Sigmoid colon (tissue), 7 donors: ENCODE data around the gene DOCK3. TPM values are rescaled to one million over a fixed set of nuclear protein-coding genes. Genes with fewer than 3 reads are reported as not detected.
"Not testable (repeated sequence)": the region's sequence is repeated elsewhere in the genome, so short reads cannot be mapped to it uniquely, and the experiment has no call there.

Source experiments
- DNase-seq: peaks from one replicate; pipeline ENCODE4 v3.0.0-alpha.2; 2019
- H3K27ac ChIP-seq, 4 donors: fragments of 200-600 bp; sonication (generic); one replicate each; pipeline ENCODE4 v1.5.1; 2016 to 2019; ENCODE audit warnings: mild to moderate bottlenecking in 1 of 4
- H3K27me3 ChIP-seq, 3 donors: fragments of 200-600 bp; sonication (generic); one replicate each; pipeline ENCODE4 v1.5.1; 2019; ENCODE audit warnings: mild to moderate bottlenecking in 1 of 3
- H3K36me3 ChIP-seq, 4 donors: fragments of 200-600 bp; sonication (generic); one replicate each; pipeline ENCODE4 v1.5.1; 2016 to 2019
- H3K4me1 ChIP-seq, 4 donors: fragments of 200-600 bp; sonication (generic); one replicate each; pipeline ENCODE4 v1.5.1; 2017 to 2019
- H3K4me3 ChIP-seq, 4 donors: fragments of 200-600 bp; sonication (generic); one replicate each; pipeline ENCODE4 v1.5.1; 2017 to 2019; ENCODE audit warnings: mild to moderate bottlenecking in 2 of 4, moderate library complexity in 1 of 4
- H3K9me3 ChIP-seq, 4 donors: fragments of 200-600 bp in 3 of 4; sonication (generic) in 3 of 4; one replicate each; pipeline versions ENCODE4 v1.5.1 to v1.6.1; 2013 to 2019
- EP300 ChIP-seq, 4 donors: sonication (generic); formaldehyde crosslinking; IDR thresholded peaks; one replicate each; pipeline ENCODE4 v1.6.1; 2017; ENCODE audit warnings: antibody characterized with exemption in 4 of 4
- POLR2A ChIP-seq, 2 donors: fragments of 450-650 bp; IDR thresholded peaks; one replicate each; pipeline ENCODE4 v1.6.1; 2016; ENCODE audit warnings: antibody characterized with exemption in 2 of 2, mild to moderate bottlenecking in 2 of 2, moderate library complexity in 2 of 2
- POLR2AphosphoS5 ChIP-seq, 4 donors: sonication (generic); formaldehyde crosslinking; IDR thresholded peaks; one replicate each; pipeline ENCODE4 v1.6.1; 2017; ENCODE audit warnings: antibody characterized with exemption in 4 of 4
- WGBS, 2 donors: extraction: QIAGEN DNeasy Blood & Tissue Kit; methylation state at CpG; one replicate each; pipeline ENCODE4 v1.1.7; 2013; 5-methylcytosine and 5-hydroxymethylcytosine counted together
- intact Hi-C: fragments of 100-400 bp; cut with DNase I; formaldehyde crosslinking; loops from one replicate; pipeline ENCODE4 v1.15.1; 2023
- polyA plus RNA-seq, 3 donors: library from polyadenylated mRNA; stranded (reverse); fragments of 200-250 nt; gene quantifications; one replicate each; pipeline ENCODE4 v1.2.3, GENCODE V29; 2013
- total RNA-seq, 4 donors: library from RNA; depleted of rRNA; stranded (reverse); fragments of >200 nt; gene quantifications; one replicate each; pipeline ENCODE4 v1.1.0, GENCODE V29; 2016
- TF ChIP-seq, protein P1 (sequence below), 4 experiments: fragments of 450-650 bp in 3 of 4; fragments of 200-600 bp in 1 of 4; IDR thresholded peaks; one replicate each; pipeline ENCODE4 v1.5.1; 2016 to 2019; ENCODE audit warnings: antibody characterized with exemption in 4 of 4, mild to moderate bottlenecking in 3 of 4, moderate library complexity in 2 of 4
- donor health status: healthy with polysubstance abuse.
- donor health status: Bipolar disorder and iron deficiency.
- donor health status: healthy.

Gene DOCK3
- total and polyA plus RNA-seq, 7 donors = 0.25 to 4.4 (median 3.3) TPM; not detected in 2

DNA sequence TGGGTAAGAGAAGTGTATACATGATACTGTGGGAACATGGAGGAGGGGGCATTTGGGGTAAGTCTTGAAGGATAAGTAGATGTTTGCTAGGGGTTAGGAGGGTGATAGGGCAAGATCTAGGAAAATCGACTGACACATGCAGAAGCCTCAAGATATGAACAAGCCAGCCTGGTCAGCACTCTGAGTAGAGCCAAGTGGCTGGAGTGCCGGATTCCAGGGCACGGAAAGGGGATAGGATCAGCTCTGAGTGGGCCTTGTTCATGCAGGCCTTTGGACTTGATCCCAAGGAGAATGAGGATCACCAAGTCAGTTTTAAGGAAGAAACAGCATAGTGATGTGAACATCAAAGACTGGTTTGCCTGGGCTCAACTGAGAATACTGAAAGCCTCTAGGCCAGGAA lies 686.1 kb downstream of the DOCK3 start:
- H3K27ac ChIP-seq = no peak overlapping the region
- no peak overlapping the region for H3K4me3 ChIP-seq
- no peaks in the 10 kb centered on the region for H3K27me3 ChIP-seq
- no peaks in the 10 kb centered on the region for H3K9me3 ChIP-seq
- TF ChIP-seq POLR2A (IDR thresholded peaks at IDR 0.05) (no peak), POLR2AphosphoS5 (IDR thresholded peaks at IDR 0.05) (no peak), EP300 (IDR thresholded peaks at IDR 0.05) (no peak)
- TF ChIP-seq, protein P1, sequence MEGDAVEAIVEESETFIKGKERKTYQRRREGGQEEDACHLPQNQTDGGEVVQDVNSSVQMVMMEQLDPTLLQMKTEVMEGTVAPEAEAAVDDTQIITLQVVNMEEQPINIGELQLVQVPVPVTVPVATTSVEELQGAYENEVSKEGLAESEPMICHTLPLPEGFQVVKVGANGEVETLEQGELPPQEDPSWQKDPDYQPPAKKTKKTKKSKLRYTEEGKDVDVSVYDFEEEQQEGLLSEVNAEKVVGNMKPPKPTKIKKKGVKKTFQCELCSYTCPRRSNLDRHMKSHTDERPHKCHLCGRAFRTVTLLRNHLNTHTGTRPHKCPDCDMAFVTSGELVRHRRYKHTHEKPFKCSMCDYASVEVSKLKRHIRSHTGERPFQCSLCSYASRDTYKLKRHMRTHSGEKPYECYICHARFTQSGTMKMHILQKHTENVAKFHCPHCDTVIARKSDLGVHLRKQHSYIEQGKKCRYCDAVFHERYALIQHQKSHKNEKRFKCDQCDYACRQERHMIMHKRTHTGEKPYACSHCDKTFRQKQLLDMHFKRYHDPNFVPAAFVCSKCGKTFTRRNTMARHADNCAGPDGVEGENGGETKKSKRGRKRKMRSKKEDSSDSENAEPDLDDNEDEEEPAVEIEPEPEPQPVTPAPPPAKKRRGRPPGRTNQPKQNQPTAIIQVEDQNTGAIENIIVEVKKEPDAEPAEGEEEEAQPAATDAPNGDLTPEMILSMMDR (IDR thresholded peaks at IDR 0.05) = no peak
- DNase-seq = no peak
- WGBS, 2 donors = 86 to 92% methylated on average over 3 of the region's 3 CpGs
- no peaks in the 10 kb centered on the region for H3K36me3 ChIP-seq
- intact Hi-C loops = no loop called here
- H3K4me1 ChIP-seq = no peaks in the 10 kb centered on the region

DNA sequence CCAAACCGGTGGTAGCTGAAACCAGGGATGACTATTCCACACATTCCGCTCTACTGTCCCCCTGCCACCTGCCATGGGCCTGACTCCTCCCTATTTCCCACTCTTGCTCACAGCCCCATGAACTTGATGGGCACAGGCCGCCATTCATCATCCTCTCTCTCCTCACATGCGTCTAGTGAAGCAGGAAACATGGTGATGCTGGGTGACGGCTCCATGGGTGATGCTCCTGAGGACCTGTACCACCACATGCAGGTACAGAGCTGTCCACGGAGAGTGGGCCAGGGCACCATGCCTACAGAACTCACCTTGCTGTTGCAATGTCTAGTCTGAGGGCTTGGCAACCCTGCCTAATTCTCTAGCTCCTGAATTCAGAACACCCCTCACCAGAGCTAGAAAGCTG lies 687.0 kb downstream of the DOCK3 start:
- DNase-seq = no peak
- H3K27me3 ChIP-seq = no peaks in the 10 kb centered on the region
- H3K4me3 ChIP-seq = no peak overlapping the region
- no peaks in the 10 kb centered on the region for H3K36me3 ChIP-seq
- no peak overlapping the region for H3K27ac ChIP-seq
- WGBS, 2 donors = 91% methylated on average over 6 of the region's 6 CpGs
- intact Hi-C loops = no loop called here
- no peaks in the 10 kb centered on the region for H3K4me1 ChIP-seq
- H3K9me3 ChIP-seq = no peaks in the 10 kb centered on the region
- TF ChIP-seq POLR2AphosphoS5 (IDR thresholded peaks at IDR 0.05) = no peak
- TF ChIP-seq, protein P1 (IDR thresholded peaks at IDR 0.05) = no peak
- no peak for TF ChIP-seq EP300 (IDR thresholded peaks at IDR 0.05)
- TF ChIP-seq POLR2A (IDR thresholded peaks at IDR 0.05) = no peak

DNA sequence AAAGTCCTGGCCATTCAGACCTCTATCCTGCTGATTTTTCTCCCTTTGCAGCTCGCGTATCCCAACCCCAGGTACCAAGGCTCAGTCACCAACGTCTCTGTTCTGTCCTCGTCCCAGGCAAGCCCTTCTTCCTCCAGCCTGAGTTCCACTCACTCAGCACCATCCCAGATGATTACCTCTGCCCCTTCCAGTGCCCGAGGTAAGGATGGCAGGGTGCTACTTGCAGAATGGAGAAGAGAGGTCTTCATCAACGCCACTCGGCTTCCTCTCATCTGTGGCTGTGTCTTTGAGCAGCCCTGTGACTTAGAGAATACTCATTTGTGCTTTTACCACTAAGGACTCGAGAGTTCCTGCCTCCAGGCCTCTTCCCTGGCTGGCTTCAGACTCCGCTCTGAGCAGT lies 687.7 kb downstream of the DOCK3 start:
- no peak for DNase-seq
- TF ChIP-seq POLR2A (IDR thresholded peaks at IDR 0.05) (no peak), EP300 (IDR thresholded peaks at IDR 0.05) (no peak), POLR2AphosphoS5 (IDR thresholded peaks at IDR 0.05) (no peak)
- TF ChIP-seq, protein P1 (IDR thresholded peaks at IDR 0.05) = no peak

DNA sequence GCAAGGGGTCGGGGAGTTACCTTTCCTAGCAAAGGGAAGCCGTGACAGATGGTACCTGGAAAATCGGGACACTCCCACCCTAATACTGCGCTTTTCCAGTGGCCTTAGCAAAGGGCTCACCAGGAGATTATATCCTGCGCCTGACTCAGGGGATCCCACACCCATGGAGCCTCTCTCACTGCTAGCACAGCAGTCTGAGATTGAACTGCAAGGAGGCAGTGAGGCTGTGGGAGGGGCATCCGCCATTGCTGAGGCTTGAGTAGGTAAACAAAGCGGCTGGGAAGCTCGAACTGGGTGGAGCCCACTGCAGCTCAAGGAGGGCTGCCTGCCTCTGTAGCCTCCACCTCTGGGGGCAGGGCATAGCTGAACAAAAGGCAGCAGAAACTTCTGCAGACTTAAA lies 693.5 kb downstream of the DOCK3 start:
- WGBS, 2 donors = 75 to 89% methylated on average over 8 of the region's 8 CpGs
- DNase-seq = not testable (repeated sequence)

More for the DNA sequence above, 687.7 kb downstream of the DOCK3 start:
- no peaks in the 10 kb centered on the region for H3K9me3 ChIP-seq
- no peaks in the 10 kb centered on the region for H3K27me3 ChIP-seq
- no peaks in the 10 kb centered on the region for H3K4me1 ChIP-seq
- 87 to 89% methylated on average over 9 of the region's 9 CpGs for WGBS, 2 donors
- no peak overlapping the region for H3K4me3 ChIP-seq
- intact Hi-C loops = no loop called here
- no peak overlapping the region for H3K27ac ChIP-seq
- no peaks in the 10 kb centered on the region for H3K36me3 ChIP-seq

DNA sequence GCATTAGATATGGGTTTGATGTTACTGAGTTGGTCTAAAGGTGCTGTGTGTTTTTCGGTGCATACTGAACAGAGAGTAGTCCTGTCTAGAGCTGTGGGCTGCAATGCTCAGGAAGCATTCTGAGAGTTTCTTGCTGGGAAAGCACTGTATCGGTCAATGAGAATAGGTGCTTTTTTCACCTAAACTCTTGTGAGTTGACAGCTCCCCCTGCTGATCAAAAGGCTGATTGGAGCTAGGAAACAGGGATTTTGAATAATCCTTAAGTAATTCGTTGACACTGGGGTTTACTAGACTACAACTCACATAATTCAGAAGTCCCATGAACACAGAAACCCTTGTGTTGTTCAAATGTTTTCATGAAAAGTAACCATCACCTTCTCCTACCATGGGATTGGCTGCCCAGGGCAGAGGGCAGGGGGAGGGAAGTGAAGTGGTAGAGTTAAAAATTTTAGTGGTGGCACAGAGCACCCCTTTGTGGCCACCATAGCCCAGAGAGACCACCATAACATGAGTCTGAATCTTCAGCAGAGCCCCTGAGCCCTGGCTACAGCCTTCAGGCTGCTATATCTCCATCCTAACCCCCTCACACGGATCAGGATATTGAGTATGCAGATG lies 697.3 kb downstream of the DOCK3 start:
- Histone ChIP-seq H3K27me3 (no peaks in the 10 kb centered on the region), H3K4me1 (no peaks in the 10 kb centered on the region), H3K4me3 (no peak overlapping the region), H3K36me3 (no peaks in the 10 kb centered on the region), H3K9me3 (no peaks in the 10 kb centered on the region), H3K27ac (no peak overlapping the region)
- TF ChIP-seq POLR2A (IDR thresholded peaks at IDR 0.05) (no peak), EP300 (IDR thresholded peaks at IDR 0.05) (no peak), POLR2AphosphoS5 (IDR thresholded peaks at IDR 0.05) (no peak)
- TF ChIP-seq, protein P1 (IDR thresholded peaks at IDR 0.05) = peak in 3 of 4 experiments; percentile 35 to 48 (median 47)
- intact Hi-C loops = loop anchor here (1.0 kb wide), 1 partner anchor 756 kb away; no protein-coding TSS in a partner anchor
- no peak for DNase-seq
- WGBS, 2 donors = 24 to 26% methylated on average over 4 of the region's 4 CpGs

More for the DNA sequence above, 693.5 kb downstream of the DOCK3 start:
- H3K4me3 ChIP-seq, H3K27me3 ChIP-seq, H3K27ac ChIP-seq, H3K36me3 ChIP-seq, H3K9me3 ChIP-seq, intact Hi-C loops, H3K4me1 ChIP-seq: not testable (repeated sequence)
